Putamen (tissue), 1 donor: ENCODE results near the gene CIDEC.

ENCODE experiments used
- DNase-seq: peaks from one replicate; pipeline ENCODE4 v3.0.0-alpha.2; 2016; ENCODE audit warnings: low spot score

CIDEC gene, protein sequence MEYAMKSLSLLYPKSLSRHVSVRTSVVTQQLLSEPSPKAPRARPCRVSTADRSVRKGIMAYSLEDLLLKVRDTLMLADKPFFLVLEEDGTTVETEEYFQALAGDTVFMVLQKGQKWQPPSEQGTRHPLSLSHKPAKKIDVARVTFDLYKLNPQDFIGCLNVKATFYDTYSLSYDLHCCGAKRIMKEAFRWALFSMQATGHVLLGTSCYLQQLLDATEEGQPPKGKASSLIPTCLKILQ

DNA sequence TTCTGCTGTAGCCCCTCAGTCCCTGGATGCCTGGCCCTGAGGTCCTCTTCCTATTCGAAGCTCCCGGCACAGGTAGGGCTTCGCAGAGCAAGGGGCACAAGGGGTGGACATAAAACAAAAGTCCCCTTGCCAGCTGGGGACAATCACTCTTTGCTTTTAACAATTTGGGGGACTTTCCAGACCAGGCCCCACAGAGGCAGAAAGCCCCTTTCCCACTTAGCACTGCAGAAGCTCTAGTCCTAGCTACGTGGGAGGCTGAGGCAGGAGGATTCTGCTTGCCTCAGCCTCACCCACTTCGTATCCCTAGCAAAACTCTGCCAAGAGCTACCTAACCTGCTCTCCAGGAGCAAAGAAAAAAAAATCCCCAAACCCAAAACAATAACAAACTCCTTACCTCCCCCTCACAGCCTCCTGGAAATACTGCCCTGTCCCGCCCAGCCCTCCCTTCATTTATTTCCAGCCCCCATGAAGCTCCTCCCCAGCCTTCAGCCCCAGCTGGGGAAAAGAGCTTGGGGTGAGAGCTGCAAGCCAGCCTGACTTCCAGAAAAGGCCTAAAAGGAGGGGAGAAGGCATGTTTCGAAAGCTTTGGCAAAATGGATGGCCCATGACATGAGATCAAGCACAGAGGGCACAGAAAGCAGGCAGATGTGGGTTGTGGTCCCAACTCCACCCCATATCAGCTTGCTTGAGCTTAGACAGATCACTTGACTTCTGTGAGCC is at the start of gene CIDEC:
Gene CIDEC (minus strand): TSS at position 424 of the 720 bp plus-strand sequence. CDS start 1,767 bp downstream, outside the sequence.
- no peak for DNase-seq

DNA sequence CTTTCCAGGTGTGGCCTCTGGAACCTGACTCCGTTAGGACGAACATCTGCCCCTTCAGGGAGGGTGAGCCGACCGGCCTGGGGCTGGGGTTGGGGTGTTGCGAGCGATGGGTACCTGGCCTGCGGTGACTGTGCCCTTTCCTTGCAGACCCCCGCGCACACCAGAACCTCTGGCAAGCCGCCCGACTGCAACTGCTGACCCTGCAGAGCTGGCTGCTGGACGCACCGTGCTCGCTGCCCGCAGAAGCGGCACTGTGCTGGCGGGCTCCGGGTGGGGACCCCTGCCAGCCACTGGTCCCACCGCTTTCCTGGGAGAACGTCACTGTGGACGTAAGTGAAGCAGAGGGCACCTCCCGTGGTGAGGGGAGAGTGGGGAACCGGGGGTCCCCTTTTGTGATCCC is 48.1 kb upstream of the CIDEC start:
- DNase-seq, result no peak

DNA sequence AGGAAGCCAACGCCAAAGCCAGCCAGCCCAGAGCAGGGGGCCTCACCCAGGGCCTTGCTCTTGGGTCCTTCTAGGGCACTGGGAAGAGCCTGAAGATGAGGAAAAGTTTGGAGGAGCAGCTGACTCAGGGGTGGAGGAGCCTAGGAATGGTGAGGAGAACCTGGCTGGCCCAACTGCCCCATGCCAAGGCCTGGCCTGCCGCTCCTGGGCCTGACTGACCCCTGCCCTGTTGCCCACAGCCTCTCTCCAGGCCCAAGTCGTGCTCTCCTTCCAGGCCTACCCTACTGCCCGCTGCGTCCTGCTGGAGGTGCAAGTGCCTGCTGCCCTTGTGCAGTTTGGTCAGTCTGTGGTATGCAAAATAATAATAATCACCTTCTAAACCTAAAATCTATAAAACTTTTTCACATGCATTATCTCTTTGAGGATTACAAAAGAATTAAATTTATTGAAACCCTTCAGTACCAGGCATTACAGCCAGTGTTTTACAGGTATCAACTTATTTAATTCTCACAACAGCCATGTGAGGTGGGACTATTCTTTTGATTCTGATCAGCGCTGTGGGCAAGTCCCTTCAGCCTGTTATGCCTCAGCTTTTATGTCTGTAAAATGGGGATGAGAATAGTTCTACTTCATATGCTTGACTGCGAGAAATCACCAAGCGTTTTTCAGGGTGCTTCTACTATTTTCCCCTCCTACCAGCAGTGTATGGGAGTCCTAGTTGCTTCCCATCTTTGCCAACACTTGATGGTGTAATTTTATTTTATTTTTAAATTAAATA is 38.4 kb upstream of the CIDEC start:
- DNase-seq, result no peak

DNA sequence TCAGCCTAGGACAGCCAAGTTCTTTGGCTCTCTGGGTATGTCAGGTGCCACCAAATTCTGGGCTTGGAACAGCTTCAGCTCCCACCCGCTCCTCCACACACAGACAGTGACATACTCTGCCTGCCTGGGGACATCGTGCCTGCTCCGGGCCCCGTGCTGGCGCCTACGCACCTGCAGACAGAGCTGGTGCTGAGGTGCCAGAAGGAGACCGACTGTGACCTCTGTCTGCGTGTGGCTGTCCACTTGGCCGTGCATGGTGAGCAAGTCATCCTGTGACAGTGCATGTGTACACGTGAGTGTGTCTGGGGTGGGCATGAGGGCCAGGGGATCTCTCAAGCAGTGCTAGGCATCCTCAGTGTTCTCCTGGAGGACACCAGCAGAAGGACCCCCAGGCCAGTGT is 37.8 kb upstream of the CIDEC start:
- DNase-seq, result no peak

DNA sequence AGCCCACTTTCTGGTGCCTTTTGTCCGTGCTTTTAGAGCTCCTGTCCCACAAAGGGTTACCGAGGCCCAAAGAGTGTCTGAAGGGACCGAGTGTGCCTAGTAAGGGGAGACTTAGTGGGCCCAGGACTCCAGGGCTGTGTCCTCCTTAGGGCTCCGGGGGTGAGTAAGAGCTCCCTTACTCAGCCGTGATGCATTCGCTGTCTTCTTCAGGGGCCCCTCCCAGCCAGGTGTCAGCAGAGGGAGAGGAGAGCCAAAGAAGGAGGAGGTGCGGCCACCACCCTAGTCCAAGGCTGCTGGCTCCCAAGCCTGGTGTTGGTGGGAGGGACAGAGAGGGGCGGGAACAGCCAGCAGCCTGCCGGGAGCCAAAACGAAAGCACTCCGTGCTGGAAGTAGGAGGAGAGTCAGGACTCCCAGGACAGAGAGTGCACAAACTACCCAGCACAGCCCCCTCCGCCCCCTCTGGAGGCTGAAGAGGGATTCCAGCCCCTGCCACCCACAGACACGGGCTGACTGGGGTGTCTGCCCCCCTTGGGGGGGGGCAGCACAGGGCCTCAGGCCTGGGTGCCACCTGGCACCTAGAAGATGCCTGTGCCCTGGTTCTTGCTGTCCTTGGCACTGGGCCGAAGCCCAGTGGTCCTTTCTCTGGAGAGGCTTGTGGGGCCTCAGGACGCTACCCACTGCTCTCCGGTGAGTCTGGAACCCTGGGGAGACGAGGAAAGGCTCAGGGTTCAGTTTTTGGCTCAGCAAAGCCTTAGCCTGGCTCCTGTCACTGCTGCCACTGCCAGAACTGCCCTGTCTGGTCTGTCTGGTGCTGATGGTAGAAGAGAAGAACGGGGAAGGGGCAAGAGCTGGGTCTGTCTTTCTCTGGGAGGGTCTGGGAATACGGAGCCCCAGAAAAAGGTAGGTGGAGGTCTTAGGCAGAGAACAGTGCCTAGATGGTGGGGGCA is 37.0 kb upstream of the CIDEC start, which contains the start of gene IL17RC:
Gene IL17RC (plus strand): TSS at position 365 of the 947 bp plus-strand sequence. CDS start 218 bp downstream, at position 583.
- DNase-seq, result peak; percentile 40

DNA sequence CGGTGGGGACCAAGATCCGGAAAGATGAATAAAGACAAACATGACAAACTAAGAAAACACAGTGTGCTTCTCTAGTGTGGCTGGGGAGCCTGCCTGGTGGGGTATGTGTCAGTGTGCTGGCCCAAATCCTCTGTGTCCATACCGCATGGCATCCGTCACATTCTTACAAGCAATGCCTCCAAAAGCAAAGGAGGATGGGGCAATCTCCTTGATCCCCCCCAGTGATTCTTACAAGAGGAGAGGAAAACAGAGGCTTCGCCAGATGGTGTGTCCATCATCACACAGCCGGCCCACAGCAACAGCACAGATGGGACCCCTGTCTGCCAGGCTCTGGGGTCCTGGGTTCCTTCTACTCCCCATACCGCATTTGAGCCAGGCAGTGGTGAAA is 36.3 kb upstream of the CIDEC start:
- no peak for DNase-seq

DNA sequence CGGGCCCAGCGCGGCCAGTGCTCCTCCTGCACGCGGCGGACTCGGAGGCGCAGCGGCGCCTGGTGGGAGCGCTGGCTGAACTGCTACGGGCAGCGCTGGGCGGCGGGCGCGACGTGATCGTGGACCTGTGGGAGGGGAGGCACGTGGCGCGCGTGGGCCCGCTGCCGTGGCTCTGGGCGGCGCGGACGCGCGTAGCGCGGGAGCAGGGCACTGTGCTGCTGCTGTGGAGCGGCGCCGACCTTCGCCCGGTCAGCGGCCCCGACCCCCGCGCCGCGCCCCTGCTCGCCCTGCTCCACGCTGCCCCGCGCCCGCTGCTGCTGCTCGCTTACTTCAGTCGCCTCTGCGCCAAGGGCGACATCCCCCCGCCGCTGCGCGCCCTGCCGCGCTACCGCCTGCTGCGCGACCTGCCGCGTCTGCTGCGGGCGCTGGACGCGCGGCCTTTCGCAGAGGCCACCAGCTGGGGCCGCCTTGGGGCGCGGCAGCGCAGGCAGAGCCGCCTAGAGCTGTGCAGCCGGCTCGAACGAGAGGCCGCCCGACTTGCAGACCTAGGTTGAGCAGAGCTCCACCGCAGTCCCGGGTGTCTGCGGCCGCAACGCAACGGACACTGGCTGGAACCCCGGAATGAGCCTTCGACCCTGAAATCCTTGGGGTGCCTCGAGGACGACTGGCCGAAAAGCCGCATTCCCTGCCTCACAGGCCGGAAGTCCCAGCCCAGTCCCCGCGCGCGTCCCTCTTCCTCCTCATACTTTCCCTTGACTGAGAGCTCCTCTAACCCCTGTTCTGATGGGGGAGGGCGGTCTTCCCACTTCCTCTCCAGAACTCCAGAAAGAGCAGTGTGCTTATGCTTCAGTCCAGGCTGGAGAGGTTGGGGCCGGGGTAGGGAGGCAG is 35.4 kb upstream of the CIDEC start:
- DNase-seq, result no peak

DNA sequence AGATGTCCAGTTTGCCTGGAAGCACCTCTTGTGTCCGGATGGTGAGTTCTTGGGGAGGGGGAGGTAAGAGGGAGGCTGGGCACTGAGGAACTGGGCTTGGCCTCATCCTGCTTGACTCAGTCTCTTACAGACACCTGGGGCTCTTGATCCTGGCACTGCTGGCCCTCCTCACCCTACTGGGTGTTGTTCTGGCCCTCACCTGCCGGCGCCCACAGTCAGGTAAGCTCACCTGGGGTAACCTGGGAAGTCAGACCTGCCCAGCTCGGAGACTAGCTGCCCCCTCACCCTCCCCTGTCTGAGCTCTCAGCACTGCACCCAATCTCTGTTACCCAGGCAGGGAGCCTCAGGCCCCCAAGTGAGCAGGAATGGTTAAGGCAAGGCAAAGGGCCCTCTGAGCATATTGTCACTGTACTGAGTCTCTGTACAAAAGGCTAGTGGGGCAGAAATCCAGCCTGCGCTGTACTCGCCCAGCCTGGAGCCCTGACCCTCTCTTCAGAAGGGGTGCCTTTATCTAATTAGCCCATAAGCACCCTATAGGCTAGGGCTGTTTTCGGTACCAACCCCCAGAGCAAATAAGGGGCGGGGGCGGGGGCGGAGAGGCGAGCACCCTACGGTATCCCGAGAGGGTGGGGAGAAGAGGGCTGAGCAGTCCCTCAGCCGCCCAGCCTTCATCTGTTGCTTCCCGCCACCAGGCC is 34.7 kb upstream of the CIDEC start:
- DNase-seq, result no peak

DNA sequence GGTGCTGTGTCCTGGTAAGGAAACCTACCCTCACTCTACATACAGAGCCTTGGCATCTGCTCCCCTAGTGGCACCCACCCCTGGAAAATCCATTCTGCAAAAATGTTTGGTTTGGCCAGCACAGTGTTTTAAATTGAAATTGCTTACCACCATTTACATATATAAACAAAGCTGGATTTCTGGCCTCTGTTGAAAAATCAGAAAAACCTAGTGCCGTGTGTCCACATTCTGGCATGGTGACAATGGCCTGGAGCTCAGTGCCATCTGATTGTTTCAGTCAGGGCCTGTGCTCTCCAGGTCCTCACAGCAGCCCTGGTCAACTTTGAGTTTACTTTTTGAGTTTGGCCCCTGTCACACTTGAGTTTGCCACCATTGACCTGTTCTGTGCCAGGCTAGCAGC is 34.0 kb upstream of the CIDEC start:
- no peak for DNase-seq

DNA sequence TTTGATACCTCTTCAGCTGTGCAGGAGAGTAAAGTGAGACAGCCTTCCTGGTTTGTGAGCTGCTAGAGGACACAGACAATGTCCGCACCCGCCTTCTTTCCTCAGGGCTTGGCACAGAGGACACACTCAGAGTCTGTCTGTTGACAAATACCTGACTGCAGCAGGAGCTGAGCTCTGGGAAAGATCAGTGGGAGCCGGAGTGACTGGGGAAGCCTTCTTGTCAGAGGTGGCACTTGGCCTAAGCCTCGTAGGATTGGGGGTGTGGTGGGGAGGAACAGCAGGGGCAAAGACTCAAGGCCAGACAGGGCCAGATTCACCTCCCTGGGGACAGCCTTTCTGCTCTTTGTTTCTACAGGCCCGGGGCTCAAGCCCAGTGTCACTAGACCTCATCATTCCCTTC is 33.5 kb upstream of the CIDEC start:
- no peak for DNase-seq

DNA sequence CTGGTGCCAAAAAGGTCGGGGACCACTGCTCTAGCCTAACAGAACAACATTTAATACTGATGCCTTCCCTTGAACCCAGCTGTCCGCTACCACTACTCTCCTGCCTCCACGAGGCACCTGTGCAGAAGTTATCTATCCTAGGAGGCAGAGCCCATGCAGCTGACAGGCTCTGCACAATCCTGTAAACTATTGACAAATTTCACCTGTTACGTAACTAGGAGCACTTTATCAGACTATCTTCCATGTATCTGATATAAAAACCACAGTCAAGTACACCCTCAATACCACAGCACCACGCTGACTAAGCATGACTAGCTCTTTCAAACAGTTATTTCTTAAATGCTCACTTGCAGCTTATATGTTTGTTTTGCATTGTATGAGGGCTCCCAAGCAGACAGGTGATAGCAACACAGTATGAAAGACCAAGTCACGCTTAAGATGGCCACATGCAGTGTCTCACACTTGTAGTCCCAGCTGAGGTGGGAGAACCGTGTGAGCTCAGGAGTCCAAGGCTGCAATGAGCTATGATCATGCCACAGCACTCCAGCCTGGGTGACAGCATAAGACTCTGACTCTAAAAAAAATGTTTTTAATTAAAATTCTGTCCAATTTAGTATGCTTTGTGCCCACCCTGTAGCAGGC is 32.4 kb upstream of the CIDEC start:
- DNase-seq, result no peak

DNA sequence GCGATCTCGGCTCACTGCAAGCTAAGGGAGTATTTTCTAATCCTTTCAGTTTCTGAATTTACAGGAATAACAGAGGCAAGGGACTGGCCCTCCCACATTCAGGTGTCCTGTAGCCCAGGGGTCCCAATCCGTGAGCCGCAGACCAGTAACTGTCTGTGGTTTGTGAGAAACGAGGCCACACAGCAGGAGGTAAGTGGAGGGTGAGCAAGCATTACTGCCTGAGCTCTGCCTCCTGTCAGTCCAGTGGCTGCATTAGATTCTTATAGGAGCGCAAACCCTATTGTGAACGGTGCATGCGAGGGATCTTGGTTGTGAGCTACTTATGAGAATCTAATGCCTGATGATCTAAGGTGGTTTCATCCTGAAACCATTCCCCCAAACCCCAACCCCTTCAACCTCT is 31.8 kb upstream of the CIDEC start:
- DNase-seq, result no peak

DNA sequence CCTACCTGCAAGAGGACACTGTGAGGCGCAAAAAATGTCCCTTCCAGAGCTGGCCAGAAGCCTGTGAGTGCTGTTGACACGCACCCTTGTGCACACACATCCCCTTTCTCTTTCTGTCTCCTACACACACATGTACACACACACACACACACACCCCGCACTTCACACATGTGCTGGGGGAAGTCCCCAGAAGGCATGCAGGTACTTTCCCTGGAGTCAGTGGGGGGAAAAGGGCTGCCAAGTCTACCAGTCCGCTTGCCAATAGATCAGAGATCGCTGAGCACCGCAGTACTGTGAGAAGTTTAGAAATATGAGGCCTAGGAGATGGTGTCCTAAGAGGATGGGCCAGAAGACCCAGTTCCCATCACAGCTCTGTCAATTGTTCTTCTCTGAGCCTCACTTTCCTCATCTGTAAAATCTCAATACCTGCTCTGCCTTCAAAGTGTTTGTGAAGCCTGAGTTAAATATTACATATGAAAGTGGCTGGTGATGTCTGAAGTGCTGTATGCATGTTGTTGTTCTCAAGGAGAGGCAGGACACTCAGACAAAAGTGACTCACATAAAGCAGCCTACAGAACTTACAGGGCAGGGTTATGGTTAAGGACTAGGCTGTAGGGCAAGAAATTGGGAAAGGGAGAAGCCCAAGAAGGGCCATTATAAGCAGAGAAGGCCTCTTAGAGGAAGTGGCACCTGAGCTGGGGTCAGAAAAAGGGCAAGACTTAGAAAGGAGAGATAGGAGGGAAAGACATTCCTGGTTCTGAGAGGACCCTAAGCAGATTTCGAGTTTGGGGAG is 29.4 kb upstream of the CIDEC start:
- no peak for DNase-seq

DNA sequence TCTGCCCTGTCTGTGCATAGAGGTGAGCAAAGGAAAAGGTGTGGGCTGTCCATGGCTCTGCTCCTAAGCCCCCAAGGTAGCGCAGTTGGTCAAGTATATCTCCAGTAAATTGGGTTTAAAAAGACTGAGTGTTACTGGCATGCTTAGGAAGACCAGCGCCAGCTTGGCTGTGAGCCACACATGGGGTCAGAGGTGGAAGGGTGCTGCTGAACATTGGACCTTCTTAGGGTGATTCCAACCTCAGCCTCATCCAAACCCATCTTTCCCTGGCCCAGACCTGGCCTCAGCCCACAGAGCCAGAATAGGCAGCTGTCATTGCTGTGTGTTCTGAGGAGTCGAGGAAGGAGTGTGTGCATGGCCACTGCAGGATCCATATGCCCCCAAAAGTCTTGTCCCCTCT is 28.2 kb upstream of the CIDEC start:
- DNase-seq, result no peak

DNA sequence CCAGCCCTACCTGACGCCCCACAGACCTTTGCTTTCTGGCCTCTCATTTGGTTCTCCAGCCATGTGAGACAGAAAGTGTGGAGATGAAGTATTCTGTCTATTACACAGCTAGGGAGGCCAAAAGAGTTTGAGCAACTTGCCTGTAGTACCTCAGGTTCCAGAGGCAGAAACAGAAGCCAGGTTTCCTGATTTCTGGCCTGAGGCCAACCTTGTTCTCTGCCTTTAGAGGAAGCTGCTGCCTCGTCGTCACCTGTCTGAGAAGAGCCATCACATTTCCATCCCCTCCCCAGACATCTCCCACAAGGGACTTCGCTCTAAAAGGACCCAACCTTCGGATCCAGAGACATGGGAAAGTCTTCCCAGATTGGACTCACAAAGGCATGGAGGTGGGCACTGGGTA is 26.4 kb upstream of the CIDEC start:
- DNase-seq, result no peak

DNA sequence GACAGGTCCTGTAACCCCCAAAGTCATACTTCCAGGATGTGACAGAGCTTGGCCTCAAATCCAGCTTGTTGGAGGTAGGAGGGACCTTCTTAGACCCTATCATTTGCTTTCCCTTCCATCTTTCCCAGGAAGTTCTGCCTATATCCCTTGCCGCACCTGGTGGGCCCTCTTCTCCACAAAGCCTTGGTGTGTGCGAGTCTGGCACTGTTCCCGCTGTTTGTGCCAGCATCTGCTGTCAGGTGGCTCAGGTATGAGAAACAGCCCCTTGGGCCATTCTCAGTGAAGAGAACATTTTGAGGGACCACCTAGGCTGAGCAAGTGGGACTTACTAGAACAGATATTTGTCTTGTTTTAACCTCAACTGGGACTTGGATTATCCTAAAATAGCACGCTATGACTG is 23.9 kb upstream of the CIDEC start:
- DNase-seq, result no peak

DNA sequence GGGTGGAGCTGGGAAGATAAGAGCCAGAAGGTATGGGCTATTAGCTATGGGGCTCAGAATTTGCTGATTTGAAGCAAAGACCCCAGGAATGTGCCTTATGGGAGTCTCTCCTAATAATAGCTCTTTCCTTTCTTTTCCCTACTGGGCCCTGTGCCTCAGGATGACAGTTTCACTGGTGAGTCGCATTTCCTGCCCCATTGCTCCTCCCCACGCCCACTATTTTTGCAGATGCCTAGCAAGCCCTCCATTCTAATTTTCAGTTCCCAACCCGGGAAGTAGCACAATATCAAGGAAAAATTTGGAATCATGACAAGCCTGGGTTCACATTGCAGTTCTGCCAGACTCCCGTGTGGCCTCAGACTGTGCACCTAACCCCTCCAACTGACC is 23.2 kb upstream of the CIDEC start:
- DNase-seq, result no peak

DNA sequence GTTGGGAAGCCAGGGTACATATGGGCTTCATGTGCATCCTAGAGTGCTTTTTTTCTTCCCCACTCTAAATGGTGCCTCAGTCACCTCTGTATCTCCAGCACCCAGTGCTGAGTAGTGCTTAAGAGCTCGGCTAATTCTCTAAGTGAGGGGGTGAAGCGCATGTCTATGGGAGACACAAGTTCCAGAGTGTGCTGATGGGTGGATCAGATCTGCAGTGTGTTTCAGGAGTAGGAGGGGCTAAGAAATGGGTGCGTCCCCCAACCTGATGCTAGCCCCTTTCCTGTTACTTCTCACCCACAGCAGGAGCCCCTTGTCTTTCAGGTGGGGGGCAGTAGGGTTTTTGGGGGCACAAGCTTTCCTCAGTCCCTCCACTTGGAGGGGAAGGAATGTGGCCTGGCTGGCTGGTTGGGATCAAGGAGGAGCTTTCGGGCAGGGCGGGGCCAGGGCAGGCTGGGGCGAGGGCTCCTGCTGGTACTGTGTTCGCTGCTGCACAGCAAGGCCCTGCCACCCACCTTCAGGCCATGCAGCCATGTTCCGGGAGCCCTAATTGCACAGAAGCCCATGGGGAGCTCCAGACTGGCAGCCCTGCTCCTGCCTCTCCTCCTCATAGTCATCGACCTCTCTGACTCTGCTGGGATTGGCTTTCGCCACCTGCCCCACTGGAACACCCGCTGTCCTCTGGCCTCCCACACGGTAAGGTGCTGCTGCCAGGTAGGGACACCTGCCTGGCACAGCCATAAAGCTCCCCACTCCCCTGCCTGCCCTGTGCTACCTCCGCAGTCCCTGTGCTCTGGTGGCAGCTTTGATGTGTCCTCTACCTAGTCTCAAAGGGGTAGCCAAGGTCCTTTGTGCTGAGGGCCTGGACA is 22.6 kb upstream of the CIDEC start, which contains the start of gene IL17RE:
Gene IL17RE (plus strand): TSS at position 477 of the 866 bp plus-strand sequence. CDS start 85 bp downstream, at position 562.
- peak; percentile 37 for DNase-seq
